Testis (tissue), 2 donors: ENCODE measurements around the gene SLC34A3.

Source experiments
- CTCF ChIP-seq, 3 experiments: fragments of 450-650 bp in 2 of 3; fragments of 200-600 bp in 1 of 3; sonication (generic) in 1 of 3; IDR thresholded peaks; one replicate each; pipeline ENCODE4 v1.5.1; 2016 to 2019; ENCODE audit warnings: antibody characterized with exemption in 3 of 3, mild to moderate bottlenecking in 2 of 3, moderate library complexity in 1 of 3
- POLR2A ChIP-seq: fragments of 450-650 bp; IDR thresholded peaks from one replicate; pipeline ENCODE4 v1.6.1; 2017; ENCODE audit warnings: antibody characterized with exemption, mild to moderate bottlenecking, moderate library complexity

- no peak for TF ChIP-seq POLR2A
- TF ChIP-seq CTCF (IDR thresholded peaks at IDR 0.05), result no peak
These were observed 14.1 kb downstream of the SLC34A3 start for GRCh38 chr9:137244486-137245449.
